ENCODE results near the gene RRBP1.

RRBP1 gene

DNA sequence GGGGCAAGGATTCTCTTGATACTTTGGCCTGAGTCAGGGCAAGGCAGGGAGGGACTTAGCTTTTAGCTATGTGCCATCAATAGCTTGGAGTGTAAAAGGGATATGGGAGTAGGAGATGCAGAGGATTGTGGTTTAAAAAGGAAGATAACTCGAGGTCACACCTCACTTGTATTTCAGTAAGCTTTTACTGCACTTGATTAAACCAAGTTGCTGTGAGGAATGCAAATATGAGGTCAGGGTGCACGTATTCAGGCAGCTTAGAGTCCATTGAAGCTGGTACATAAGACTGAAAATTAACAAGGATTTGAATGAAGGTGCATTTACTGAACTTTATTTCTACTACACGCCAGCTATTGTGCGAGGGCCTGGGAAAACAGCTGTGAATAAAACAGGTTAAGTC, 80.1 kb downstream of the RRBP1 start:
- DNase-seq: no peak

DNA sequence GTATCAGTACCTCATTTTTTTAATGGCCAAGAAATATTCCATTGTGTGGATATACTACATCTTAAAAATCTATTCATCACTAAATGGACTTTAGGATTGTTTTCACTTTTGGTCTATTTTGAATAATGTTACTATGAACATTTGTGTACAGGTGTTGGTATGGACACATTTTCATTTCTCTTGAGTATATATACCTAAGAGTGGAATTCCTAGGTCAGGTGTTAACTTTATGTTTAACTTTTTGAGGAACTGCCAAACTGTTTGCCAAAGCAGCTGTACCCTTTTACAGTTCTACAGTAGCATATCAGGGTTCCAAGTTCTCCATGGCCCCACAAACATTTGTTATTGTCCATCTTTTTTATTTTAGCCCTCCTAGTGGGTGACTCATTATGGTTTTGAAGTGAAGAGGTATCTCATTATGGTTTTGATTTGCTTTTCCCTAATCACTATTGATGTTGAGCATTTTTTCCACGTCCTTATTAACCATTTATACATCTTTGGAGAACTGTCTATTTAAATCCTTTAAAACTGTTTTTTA, 84.0 kb downstream of the RRBP1 start:
- DNase-seq: no peak

DNA sequence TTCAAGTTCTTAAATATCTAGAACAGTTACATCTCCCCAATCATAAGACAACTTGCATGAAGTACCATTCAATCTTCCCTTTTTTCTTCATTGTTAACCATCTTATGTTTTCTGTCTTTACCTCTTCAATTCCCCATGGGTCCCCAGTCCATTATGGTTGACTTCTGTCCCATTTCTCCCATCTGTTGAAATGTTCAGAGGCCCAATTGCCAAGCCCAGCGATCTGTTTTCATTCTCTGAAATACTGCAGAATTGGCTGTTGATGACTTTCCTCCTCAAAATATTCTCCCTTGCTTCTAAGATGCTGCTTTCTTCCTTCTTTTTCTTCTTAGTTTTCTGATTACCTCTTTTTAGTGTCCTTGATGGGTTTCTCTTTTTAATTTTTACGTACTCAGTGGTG, 86.2 kb downstream of the RRBP1 start:
- no peak for DNase-seq

DNA sequence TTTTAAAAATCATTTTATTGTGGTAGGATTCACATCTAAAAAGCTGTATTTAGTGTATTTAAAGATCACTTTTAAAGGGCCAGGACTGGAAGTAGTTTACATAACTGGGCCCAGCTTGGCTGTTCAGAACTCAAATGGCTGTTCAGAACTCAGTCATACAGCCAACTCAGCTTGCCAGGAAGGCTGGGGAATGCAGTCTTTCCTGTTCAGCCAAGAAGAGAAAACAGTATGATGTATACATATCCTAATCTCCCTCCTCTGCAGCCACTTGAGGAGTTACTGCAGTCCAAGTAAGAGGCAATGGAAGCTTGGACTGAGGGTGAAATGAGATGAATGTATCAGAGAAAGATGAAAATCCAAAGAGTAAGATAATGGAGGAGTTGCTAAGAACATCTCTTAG, 87.6 kb downstream of the RRBP1 start:
- no peak for DNase-seq

DNA sequence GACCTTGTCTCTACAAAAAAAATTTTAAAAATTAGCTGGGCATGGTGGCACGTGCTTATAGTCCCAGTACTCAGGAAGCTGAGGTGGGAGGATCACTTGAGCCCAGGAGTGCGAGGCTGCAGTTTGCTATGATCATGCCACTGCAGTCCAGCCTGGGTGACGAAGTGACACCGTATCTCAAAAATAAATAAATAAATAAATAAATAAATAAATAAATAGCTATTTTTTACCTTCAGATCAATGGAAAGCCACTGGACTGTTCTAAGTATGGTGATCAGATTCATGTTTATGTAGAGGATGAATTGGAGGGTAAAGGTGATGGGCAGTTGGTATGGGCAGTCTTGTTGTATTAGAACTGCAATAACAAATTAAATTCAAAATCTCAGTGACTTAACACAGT, 88.1 kb downstream of the RRBP1 start:
- DNase-seq: no peak

DNA sequence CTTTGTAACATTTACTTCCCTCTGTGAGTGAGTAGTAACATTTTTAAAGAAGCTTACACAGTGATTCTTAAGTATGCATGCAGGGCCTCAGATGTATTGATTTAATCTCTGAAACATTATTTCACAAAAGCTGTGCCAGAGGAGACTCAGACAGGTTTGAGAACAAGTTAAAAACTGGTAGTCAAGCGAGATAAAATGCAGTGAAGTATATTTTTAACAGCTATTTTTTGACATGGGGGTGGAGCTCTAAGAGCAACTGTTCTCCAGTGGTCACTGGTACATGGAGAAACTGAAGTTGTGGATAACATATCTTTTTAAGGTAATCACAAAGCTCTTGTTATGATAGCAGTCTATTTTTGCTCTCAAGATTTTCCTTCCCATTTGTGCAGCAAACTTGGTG, 91.8 kb downstream of the RRBP1 start:
- no peak for DNase-seq

DNA sequence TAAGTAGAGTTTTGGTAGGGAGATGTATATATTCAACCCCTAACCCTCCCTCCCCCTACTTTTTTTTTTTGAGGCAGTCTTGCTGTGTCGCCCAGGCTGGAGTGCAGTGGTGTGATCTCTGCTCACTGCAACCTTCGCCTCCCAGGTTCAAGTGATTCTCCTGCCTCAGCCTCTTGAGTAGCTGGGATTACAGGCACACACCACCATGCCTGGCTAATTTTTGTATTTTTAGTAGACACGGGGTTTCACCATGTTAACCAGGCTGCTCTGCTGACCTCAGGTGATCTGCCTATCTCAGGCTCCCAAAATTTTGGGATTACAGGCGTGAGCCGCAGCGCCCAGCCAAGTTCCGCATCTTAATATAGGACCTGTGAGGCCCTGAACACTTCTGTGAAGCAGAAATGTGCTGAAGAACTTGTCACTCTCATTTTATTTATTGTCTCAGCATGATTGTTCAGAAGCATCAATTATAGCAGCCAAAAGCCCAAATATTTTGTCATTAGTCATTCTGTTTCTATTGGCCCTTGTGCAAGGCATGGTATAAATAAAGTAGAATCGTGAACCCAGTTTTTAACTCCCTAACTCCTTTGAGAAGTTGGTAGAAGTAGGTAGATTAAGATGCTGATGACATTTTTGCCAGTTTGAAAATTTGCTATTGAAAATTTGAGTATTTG, 92.7 kb downstream of the RRBP1 start:
- no peak for DNase-seq

DNA sequence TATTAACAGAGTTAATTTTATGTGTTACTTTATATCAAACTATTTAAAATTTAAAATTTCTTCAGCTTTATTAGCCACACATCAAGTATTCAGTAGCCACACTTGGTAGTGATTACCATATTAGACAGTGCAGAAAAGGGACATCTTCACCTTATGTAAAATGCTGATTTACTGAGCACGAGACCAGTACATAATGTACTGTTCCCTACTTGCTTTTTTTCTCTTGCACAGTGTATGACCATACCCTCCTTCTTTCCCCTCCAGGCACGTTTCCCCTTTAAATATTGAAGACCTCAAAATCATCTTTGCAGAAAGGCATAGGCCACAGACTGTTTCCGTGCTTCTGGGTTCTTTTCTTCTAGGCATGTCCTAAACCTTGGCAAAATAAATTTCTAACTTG, 94.2 kb downstream of the RRBP1 start:
- DNase-seq: no peak

DNA sequence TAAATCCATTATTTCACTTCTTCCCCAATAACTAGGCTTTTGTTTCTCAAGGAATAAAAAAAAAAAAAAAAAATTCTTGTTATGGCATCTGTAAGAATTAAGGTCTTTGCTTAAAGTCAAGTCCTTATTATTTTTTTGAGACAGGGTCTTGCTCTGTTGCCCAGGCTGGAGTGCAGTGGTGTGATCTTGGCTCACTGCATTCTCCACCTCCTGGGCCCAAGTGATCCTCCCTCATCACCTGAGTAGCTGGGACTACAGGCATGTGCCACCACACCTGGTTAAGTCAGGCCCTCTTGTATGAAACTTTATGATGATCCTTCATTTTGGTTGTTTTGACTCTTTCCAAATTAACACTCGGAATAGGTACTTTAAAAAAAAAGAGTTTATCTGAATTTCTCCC, 94.9 kb downstream of the RRBP1 start:
- DNase-seq: no peak

DNA sequence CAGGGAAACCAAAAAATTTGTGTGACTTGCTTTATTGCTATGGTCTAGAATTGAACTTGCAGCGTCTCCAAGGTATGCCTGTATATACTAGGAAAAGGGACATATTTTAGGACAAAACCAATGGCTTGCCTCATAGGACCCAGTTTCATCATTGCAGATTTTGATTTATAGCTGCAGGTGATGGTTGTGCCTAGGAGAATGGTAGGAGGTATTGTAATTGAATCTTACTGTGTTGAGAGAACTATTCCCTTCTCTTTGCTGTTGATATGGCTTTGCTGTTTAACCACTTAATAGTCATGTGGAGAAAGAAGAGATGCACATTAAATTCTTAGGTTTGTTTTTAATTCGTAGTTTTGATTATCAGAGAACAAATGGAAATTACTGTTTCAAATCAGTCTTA, 95.8 kb downstream of the RRBP1 start:
- no peak for DNase-seq

DNA sequence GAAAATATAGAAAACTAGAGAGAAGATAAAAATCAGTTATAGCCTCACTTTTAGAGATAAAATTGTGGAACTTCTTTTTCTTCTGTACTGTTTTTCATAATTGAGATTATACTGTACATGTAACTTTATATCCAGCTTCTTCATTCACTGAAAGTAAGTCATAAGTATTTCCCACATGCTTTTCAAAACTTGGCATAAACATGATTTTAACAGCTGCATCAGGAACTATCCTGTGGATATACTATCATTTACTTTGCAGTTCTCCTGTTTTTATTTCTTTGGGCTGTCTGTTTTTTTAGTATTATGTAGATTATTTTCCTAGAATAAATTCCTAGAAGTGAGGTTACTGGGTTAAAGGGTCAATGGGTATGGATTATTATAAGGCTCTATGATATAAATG, 97.4 kb downstream of the RRBP1 start:
- DNase-seq: no peak

DNA sequence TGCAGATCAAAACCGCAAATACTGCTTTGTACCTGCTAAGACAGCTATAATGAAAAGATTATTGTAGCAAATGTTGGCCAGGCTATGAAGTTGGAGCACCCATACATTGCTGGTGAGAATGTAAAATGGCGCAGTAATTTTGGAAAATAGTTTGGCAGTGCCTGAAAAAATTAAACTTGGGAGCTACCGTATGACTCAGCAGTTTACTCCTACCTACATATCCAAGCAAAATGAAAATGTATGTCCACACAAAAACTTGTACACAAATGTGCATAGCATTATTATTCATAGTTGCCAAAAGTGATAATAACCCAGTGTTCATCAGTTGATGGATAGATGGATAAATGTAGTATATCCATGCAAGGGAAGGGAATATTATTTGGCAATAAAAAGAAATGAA, 98.9 kb downstream of the RRBP1 start:
- no peak for DNase-seq

DNA sequence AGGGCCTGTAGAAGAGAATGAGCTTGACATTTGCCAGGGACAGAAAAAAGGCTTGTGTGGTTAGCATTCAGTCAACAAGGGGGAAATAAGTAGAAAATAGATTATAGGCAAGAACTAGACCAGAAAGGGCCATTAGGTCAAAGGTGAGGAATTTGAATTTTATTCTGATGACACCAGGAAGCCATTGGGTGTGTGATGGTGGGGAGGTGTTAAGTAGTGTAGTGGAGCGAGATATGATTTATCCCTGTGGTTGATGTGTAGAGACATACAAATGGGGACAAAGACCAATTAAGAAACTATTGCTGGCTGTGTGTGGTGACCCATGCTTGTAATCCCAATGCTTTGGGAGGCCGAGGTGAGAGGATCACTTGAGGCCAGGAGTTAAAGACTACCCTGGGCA, 101.1 kb downstream of the RRBP1 start:
- DNase-seq: no peak

DNA sequence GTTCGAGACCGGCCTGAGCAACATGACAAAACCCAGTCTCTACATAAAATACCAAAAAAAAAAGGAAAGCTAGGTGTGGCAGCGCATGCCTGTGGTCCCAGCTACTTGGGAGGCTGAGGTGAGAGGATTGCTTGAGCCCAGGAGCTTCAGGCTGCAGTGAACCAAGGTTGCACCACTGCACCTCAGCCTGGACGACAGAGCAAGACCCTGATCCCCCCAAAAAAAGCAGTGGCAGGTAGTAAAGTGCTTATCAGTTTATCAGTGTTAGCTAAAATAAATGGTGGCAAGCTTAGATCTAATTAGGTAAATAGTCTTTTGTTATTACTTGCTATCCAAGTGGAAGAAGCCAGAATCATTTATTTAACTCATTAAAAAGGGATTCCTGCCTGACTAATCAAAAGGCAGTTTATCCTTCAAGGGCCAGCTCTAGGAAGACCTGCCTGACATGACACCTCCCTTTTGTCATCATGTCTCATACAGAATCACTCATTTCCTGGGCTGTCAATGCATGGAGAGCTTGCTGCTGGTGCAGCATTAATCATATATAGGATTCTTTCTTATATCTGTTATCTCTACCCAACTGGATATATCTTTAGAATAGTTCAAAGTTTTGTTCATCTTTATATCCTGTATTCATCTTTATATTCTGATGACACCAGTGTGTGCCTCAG, 102.5 kb downstream of the RRBP1 start:
- no peak for DNase-seq

DNA sequence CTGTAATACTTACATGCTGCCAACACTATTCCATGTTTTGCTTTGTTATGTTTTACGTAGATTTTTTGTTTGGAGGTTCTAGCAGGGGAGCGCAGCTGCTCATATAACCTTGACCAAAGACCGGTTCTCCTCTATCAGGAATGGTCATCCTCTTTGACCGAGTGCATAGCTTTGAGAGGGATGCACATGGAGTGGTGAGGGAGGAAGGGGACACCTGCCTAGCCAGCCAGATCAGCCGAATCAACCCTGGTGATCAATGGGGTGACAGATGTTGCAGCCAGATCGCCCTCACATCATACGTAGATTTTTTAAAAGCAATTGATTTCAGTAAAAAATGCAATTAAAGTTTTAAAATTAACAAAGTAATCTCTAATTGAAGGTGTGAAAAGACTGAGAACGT, 105.8 kb downstream of the RRBP1 start:
- DNase-seq: no peak

DNA sequence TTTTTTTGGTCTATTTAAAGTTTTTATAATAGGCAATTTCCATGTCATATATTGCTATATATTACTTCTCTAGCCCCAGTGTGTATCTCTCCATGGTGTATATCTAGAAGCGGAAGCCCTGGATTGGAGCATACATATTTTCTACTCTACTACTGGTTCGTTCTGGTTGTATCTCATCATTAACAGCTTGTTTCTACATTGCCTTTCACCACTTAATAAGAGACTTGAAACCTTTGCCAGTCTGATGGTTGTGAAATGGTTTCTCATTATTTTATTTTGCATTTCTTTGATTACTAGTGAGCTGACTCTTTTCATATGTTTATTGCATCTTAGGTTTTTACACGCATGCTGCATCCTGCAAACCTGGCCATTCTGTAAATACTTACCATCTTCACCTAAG, 108.6 kb downstream of the RRBP1 start:
- no peak for DNase-seq

DNA sequence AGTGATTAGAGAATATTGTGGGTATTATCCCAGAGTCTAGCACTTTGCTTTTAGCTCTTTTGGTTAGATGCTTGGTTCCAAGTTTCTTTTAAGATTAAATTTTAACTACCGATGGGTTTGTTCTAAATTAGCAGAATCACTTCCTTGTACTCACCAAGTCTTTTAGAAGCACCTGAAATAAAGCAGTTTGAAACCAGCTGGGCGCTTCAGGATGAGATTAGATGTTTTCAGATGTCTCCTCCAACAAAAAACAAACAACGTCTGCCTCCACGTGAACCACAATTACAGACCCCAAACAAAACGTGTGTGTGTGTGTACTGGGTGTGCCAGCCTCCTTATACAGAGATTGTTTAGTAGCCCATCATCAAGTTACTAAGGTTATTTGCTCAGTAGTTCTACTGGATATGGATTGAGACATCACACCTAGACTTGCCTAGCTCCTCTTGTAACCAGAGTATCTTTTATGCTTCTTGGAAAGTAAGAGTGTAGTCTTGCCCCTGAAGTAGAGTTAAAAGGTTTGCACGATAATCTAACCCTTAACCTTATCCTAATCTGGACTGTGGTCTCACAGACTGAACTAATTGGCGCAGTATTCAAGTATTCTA, 109.9 kb downstream of the RRBP1 start:
- no peak for DNase-seq

DNA sequence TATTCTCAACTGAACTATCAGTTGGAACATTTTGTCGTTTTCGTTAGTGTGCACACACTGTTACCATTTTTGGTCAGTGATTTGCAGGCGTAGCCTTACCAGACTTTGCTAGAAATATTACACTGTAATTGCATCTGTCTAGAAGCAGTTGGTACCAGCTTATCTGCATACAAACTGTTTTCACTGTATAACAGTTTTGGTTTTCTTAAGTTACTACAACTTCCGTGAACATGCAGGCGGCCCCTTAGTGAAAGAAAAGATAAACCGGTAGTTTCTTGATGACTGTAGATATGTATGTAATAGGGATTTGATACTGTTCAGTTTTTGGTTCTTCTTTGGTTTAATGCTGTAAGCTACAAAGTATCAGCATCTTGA, 110.9 kb downstream of the RRBP1 start:
- no peak for DNase-seq

DNA sequence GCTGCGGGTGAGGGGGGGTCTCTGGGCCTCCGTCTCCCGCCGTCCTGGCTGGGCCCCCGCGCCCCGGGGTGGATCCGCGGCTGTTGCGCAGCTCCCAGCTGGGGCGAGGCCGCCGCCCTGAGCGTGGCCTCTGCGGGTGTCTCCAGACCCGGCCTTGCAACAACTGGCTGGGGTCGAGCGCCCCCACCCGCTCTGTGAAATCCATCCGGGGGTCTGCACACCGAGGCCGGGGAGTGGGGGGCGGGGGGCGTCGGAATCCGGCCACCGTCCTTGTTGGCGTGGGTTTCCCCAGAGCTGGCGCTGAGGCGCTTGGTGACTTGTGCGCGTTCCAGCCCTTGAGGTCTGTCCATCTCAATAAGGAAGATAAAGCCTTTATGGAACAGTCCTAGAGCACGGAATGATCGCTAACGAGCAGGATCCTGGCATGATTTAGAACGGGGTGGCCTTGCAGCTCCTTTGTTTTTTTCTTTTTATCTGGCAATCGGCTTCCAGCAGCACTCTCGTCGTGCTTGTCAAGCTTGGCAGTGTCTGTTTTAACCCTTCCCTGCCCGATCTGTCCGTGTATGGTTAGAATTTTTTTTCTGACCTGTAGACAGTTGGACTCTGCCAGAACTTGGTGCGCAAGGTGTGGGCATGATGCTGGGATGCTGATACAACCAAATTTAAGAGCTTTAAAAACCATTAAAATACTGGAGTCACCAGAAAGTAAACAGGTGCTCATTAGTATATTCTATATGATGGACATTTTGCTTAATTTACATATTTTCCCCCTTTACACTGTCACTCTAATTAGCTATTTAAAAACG, 111.5 kb downstream of the RRBP1 start:
- DNase-seq: peak; percentile 17

DNA sequence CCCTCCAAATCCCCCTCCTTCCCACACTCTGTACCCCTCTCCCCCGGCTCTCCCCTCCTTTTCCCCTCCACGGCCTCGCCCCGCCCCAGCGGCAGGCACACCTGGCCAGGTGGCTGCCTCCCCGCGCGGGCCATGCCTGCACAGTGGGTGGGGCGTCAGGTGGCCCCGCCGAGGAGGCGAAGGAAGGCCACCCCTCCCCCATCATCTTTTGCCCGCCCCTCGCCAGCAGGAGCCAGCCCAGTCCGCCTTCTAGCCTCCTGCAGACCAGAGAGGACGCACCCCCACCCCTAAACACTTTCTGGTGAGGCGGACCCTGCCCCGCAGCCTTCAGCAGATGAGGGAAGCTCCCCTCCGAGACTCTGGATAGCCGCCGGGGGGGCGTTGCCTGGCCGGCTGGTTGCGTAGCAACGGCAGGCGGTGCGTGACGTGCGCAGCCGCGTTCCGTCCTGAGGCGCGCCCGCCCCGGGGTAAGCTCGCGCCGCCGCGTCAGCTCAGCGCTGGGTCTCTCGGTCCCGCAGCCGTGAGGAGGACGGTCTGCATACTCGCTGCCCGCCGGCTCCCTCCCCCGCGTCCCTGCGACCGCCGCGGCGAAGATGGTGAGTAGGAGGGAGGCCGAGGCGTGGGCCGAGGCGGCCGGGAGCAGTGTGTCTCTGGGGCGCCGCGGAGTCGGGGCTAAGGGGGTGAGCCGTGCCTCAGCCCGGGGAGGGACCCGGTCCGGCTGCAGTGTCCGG, 112.3 kb downstream of the RRBP1 start, which contains the start of gene DSTN:
Gene DSTN (plus strand): TSS at position 460 of the 731 bp plus-strand sequence. CDS start 134 bp downstream, at position 594.
- peak; percentile 89 for DNase-seq

DNA sequence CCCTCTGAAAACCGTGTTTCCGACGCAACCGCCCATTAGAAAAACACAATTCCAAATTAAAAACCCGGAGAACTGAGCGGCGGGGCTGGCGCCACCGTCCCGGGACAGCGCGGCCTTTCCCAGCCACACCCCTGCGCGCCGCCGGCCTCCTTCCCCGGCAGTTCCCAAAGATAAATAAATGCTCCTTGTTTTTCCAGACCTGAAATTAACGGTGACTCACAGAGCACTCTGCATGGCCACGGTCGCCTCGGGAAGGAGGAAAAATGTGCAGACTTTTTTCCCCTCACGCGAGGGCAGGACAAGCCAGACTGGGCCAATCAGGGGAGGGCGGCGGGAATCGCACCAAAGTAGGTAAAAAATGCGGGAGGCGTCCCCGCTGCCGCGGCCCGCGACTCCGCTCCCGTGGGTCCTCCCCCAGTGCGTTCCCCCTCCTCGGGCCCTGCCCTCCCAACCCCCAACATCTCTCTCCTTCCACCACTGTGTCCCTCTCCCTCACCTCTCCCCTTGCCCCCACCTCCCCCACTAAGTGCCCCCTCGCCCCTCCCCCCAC, 113.0 kb downstream of the RRBP1 start:
- no peak for DNase-seq

DNA sequence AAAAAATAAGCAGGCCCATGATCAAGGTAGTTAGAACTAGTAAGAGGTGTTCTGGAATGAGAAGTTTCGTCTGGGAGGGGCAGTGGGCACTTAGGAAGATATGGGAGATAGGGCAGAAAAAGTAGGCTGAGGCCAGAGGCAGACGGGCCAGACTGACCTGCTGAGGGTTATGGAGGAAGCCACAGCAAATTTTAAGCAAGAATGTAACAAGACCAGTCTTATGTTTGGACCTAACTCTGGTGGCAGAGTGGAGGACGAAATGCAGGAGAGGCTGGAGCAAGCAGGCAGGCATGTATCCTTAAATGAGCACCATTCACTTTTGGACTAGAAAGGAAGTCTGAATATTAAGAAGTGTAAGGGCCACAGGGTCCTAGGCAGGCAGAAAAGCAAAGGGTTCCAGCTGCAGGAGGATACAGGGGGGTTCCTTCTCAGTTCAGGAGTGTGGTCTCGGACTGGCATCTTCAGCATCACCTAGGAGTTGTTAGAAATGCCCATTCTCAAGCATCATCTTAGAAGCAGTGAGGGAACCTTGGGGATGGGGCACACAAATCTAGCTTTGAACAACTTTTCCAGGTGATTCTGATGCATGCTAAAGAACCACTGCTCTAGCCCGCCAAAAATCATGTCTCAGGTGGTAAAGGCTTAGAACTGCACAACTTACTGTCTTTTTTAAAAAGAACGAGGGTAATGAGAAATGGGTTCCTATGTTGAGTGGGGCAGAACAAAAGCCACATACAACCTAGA, 113.8 kb downstream of the RRBP1 start:
- no peak for DNase-seq

Measured in CD4-positive, alpha-beta T cell treated with Interleukin-15 for 1 hour (primary cell).